NCI-H2081 treated with DMSO at 0.1 percent for 48 hours (cell line): ENCODE data around the gene SLC30A3.

ENCODE experiments used
- DNase-seq: peaks from one replicate; lab custom pipeline; 2025; lab: John Stamatoyannopoulos, UW

Gene SLC30A3

DNA sequence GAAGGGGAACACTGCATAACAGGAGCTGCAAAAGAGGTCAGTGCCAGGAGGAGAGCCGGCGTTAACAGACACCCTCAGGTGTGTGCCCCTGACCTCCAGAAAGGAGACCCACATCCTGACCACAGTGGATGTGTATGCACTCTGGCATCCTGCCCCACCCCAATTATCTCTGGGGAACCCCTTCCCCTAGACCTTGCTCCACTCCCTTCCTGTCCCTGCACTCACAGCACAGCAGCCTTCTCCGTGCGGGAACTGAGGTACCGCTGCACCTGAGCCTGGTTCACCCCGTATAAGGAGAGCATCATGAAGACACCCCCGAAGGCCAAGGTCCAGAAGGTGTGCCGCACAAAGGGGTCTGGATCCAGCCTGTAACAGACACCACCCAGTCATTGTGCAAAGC, 58.3 kb downstream of the SLC30A3 start:
- DNase-seq: no peak

GRCh38 chr2:27203741-27204140, 59.1 kb downstream of the SLC30A3 start:
- DNase-seq: no peak
